ENCODE results near the gene MAP2K6. TPM values are rescaled to one million over a fixed set of nuclear protein-coding genes. Genes with fewer than 3 reads are reported as not detected.

MAP2K6 gene
- total and polyA plus RNA-seq, 2 of the 8 experiments (the other 6 are each of a cell fraction or from before 2014, with no cell fraction given) = 11.0 to 44.1 TPM

DNA sequence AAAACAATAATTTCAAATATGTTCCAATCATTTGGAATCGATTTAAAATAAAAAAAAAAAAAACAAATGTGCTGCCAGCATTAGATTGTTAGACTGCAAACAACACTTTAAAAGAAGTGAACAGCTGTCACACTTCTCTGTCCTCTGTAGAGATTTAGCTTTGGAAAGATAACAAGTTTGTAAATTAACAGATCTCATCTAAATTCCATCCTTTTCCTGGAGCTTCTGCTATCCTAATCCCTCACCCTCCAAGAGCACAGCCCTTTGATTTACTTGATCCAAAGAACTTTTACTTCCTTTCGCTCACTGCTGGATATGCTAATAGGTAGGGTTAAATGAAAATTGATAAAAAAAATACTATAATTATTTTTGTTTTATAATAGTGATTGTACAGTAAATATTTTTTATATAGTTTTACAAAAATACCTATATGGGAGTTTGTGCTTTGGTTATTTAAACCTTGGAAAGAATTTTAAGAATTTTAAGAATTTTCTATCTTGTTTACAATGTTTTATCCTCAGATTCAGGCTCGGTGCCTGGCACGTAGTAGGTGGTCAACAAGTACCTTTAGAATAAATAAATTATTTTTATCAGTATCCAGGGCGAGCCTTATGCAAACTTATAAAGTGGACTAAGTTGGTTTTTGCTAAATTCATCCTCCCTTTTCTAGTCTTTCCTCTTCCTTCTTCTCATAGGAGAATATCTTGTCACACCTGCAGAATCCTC lies 21.6 kb downstream of the MAP2K6 start:
- DNase-seq (ENCODE audit: low read depth in 1 of 2, low spot score in 2 of 2) = no peak
- Histone ChIP-seq H3K4me1 (replicated peaks in 1 of 4; ENCODE audit: control insufficient read depth in 3 of 4, insufficient read depth in 4 of 4, low read length in 3 of 4) (peaks cover 0 to 9% (median 5%) of the 10 kb centered on the region in 4 experiments; a peak in 4 of 7 replicates), H3K27me3 (replicated peaks in 1 of 4; ENCODE audit: control insufficient read depth in 3 of 4, extremely low read depth in 1 of 4, insufficient read depth in 3 of 4, low read length in 3 of 4) (no peaks in the 10 kb centered on the region), H4K5ac (ENCODE audit: insufficient read length, low read depth, low read length) (no peak overlapping the region), H3K9ac (replicated peaks in 1 of 4; ENCODE audit: extremely low read depth in 1 of 4, low read depth in 3 of 4, low read length in 3 of 4) (no peak overlapping the region), H3K23me2 (ENCODE audit: low read depth, low read length) (no peaks in the 10 kb centered on the region), H3K23ac (ENCODE audit: insufficient read length) (no peak overlapping the region), H2BK5ac (ENCODE audit: low read depth, low read length) (no peak overlapping the region), H3K18ac (ENCODE audit: extremely low read depth, low read length) (no peak overlapping the region), H2BK12ac (ENCODE audit: low read depth, low read length) (no peak overlapping the region), H3K27ac (ENCODE audit: low read depth, low read length) (no peak overlapping the region), H3K36me3 (ENCODE audit: control insufficient read depth in 2 of 4, insufficient read depth in 4 of 4, low read length in 3 of 4) (no peaks in the 10 kb centered on the region), H3K4ac (replicated peaks; ENCODE audit: insufficient read length, low read depth, low read length) (no peak overlapping the region), H3K79me2 (ENCODE audit: control insufficient read depth in 1 of 2, insufficient read depth in 2 of 2, low read length in 2 of 2) (peaks cover 0 to 34% of the 10 kb centered on the region in 2 experiments; a peak in 2 of 4 replicates), H2BK120ac (replicated peaks; ENCODE audit: low read depth, low read length) (no peak overlapping the region), H2BK15ac (ENCODE audit: low read length) (no peak overlapping the region), H3K14ac (ENCODE audit: insufficient read length) (no peak overlapping the region), H4K91ac (replicated peaks; ENCODE audit: insufficient read length, low read length) (no peak overlapping the region), H3K56ac (replicated peaks; ENCODE audit: insufficient read length, low read depth, low read length) (no peak overlapping the region), H4K8ac (ENCODE audit: extremely low read depth, insufficient read depth, low read length) (no peak overlapping the region), H3K9me3 (ENCODE audit: insufficient read depth in 2 of 2, low read depth in 1 of 2, low read length in 1 of 2) (no peaks in the 10 kb centered on the region), H2AK5ac (ENCODE audit: low read depth, low read length) (no peak overlapping the region), H3K4me3 (ENCODE audit: extremely low read depth in 1 of 4, insufficient read depth in 2 of 4, low read depth in 3 of 4, low read length in 4 of 4) (no peak overlapping the region), H2AFZ (ENCODE audit: low read length) (no peak overlapping the region), H4K20me1 (replicated peaks in 1 of 2; ENCODE audit: control insufficient read depth in 1 of 2, insufficient read depth in 2 of 2, low read length in 2 of 2) (no peaks in the 10 kb centered on the region), H3K79me1 (ENCODE audit: low read depth, low read length) (no peaks in the 10 kb centered on the region), H3K4me2 (ENCODE audit: insufficient read depth in 1 of 2, low read depth in 2 of 2, low read length in 2 of 2) (0 out of 4 replicates have a peak overlapping the region, but pooled peaks of 1 of the 2 experiments have one; percentile 4), H2BK20ac (ENCODE audit: low read length) (no peak overlapping the region)
- TF ChIP-seq JUND (IDR thresholded peaks at IDR 0.05; ENCODE audit: low read length) (no peak), SP1 (IDR thresholded peaks at IDR 0.05; ENCODE audit: low read depth, low read length) (no peak), SAP30 (IDR thresholded peaks at IDR 0.05; ENCODE audit: insufficient read depth, insufficient replicate concordance, low read length) (no peak), RAD21 (IDR thresholded peaks at IDR 0.05 in 1 of 2, conservative IDR thresholded peaks at IDR 0.05 in 1 of 2; ENCODE audit: low read depth in 2 of 2, low read length in 2 of 2) (no peak), CREB1 (IDR thresholded peaks at IDR 0.05) (no peak), RFX5 (IDR thresholded peaks at IDR 0.05; ENCODE audit: borderline replicate concordance, low read depth, low read length) (no peak), FOSL1 (IDR thresholded peaks at IDR 0.05; ENCODE audit: insufficient read depth, low read depth, low read length) (no peak)
- TF ChIP-seq, protein P1, sequence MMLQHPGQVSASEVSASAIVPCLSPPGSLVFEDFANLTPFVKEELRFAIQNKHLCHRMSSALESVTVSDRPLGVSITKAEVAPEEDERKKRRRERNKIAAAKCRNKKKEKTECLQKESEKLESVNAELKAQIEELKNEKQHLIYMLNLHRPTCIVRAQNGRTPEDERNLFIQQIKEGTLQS (IDR thresholded peaks at IDR 0.05; ENCODE audit: insufficient read depth, low read depth, low read length) = no peak
- WGBS, 2 experiments (ENCODE audit: extremely low coverage in 1 of 2, insufficient coverage in 1 of 2, insufficient read length in 1 of 2, insufficient replicate concordance in 2 of 2, low coverage in 1 of 2, low lambda C conversion rate in 2 of 2, missing lambda C conversion rate in 1 of 2) = 65% methylated on average over 5 of the region's 5 CpGs; no CpG with 5 or more reads in 1 of the 2 experiments
- no peak for FAIRE-seq
- CTCF ChIA-PET (ENCODE audit: partially characterized antibody) = interaction anchor here (0.6 to 1.3 kb wide), 3 partner anchors 9 to 1070 kb away, joined by 3 to 5 read pairs (median 3); no protein-coding TSS in a partner anchor
- POLR2A ChIA-PET (ENCODE audit: partially characterized antibody) = interaction anchor here (0.6 to 2.0 kb wide), 4 partner anchors 10 to 32 kb away, joined by 3 to 7 read pairs (median 4); partner anchors contain the start of gene MAP2K6

All from H1 (cell line).